Measurements from ENCODE around the gene TSPEAR. TPM values are rescaled to one million over a fixed set of nuclear protein-coding genes. Genes with fewer than 3 reads are reported as not detected.

The TSPEAR gene
- total RNA-seq, 2 experiments from 2014 or later, result not detected

- ChIA-PET CTCF (no interaction called here), POLR2A (no interaction called here)
- H3K4me1 Mint-ChIP-seq (ENCODE audit: low read depth), result no peaks in the 10 kb centered on the region
- no peaks in the 10 kb centered on the region for H3K27me3 Mint-ChIP-seq
- no peak for TF ChIP-seq CTCF (IDR thresholded peaks at IDR 0.05)
- no peak overlapping the region for H3K27ac Mint-ChIP-seq
- ATAC-seq (no peak), DNase-seq (no peak)
- no peaks in the 10 kb centered on the region for H3K36me3 Mint-ChIP-seq (ENCODE audit: low read depth)
- intact Hi-C loops (cut with micrococcal nuclease), result no loop called here
- H3K9me3 Mint-ChIP-seq, result no peaks in the 10 kb centered on the region
- H3K4me3 Mint-ChIP-seq, result no peak overlapping the region
These were observed 188.6 kb downstream of the TSPEAR start for GRCh38 chr21:44522753-44523204.

- Mint-ChIP-seq H3K4me3 (no peak overlapping the region), H3K36me3 (ENCODE audit: low read depth) (no peaks in the 10 kb centered on the region), H3K9me3 (no peaks in the 10 kb centered on the region), H3K27ac (no peak overlapping the region), H3K27me3 (no peaks in the 10 kb centered on the region), H3K4me1 (ENCODE audit: low read depth) (no peaks in the 10 kb centered on the region)
- no peak for TF ChIP-seq CTCF (IDR thresholded peaks at IDR 0.05)
- ChIA-PET CTCF (no interaction called here), POLR2A (interaction anchor here (0.6 kb wide), 1 partner anchor 100 kb away, joined by 3 read pairs; no protein-coding TSS in a partner anchor)
- intact Hi-C loops (cut with micrococcal nuclease), result no loop called here
- DNase-seq, result no peak
- ATAC-seq, result no peak
These were observed 189.2 kb downstream of the TSPEAR start for GRCh38 chr21:44521928-44522752.

- ATAC-seq (no peak), DNase-seq (no peak)
- H3K4me1 Mint-ChIP-seq (ENCODE audit: low read depth), result no peaks in the 10 kb centered on the region
- H3K36me3 Mint-ChIP-seq (ENCODE audit: low read depth), result no peaks in the 10 kb centered on the region
- H3K27me3 Mint-ChIP-seq, result no peaks in the 10 kb centered on the region
- intact Hi-C loops (cut with micrococcal nuclease), result no loop called here
- ChIA-PET CTCF (interaction anchor here (0.6 kb wide), 1 partner anchor 247 kb away, joined by 3 read pairs; no protein-coding TSS in a partner anchor), POLR2A (interaction anchor here (0.6 kb wide), 1 partner anchor 101 kb away, joined by 3 read pairs; no protein-coding TSS in a partner anchor)
- H3K27ac Mint-ChIP-seq, result no peak overlapping the region
- no peak for TF ChIP-seq CTCF (IDR thresholded peaks at IDR 0.05)
- no peaks in the 10 kb centered on the region for H3K9me3 Mint-ChIP-seq
- H3K4me3 Mint-ChIP-seq, result no peak overlapping the region
These were observed 190.0 kb downstream of the TSPEAR start for GRCh38 chr21:44521301-44521927.

- no peak for TF ChIP-seq CTCF (IDR thresholded peaks at IDR 0.05)
- H3K4me3 Mint-ChIP-seq, result no peak overlapping the region
- no peaks in the 10 kb centered on the region for H3K4me1 Mint-ChIP-seq (ENCODE audit: low read depth)
- H3K27ac Mint-ChIP-seq, result no peak overlapping the region
- ChIA-PET POLR2A (no interaction called here), CTCF (interaction anchor here (0.6 kb wide), 1 partner anchor 246 kb away, joined by 3 read pairs; no protein-coding TSS in a partner anchor)
- no peaks in the 10 kb centered on the region for H3K9me3 Mint-ChIP-seq
- no peaks in the 10 kb centered on the region for H3K36me3 Mint-ChIP-seq (ENCODE audit: low read depth)
- DNase-seq (no peak), ATAC-seq (no peak)
- no peaks in the 10 kb centered on the region for H3K27me3 Mint-ChIP-seq
- intact Hi-C loops (cut with micrococcal nuclease), result no loop called here
These were observed 190.8 kb downstream of the TSPEAR start for GRCh38 chr21:44520326-44521300.
